DOHH2 (cell line): ENCODE data around the gene ZNF280A.

Source experiments
- H3F3A ChIP-seq: fragments of 200-600 bp; sonication (generic), shearing (Covaris generic); 2 replicates; pipeline ENCODE4 v1.6.0; 2016; ENCODE audit warnings: antibody characterized with exemption, mild to moderate bottlenecking; ENCODE audit not compliant: control insufficient read depth, insufficient read depth
- H3K27ac ChIP-seq: fragments of 200-600 bp; sonication (generic); 2 replicates; pipeline ENCODE4 v1.5.1; 2014; ENCODE audit warnings: low read depth, mild to moderate bottlenecking, low read length, moderate library complexity
- H3K27me3 ChIP-seq: fragments of 200-600 bp; sonication (generic); 2 replicates; pipeline ENCODE4 v1.6.1; 2014; ENCODE audit warnings: mild to moderate bottlenecking, low read length, mixed read lengths; ENCODE audit not compliant: control insufficient read depth
- H3K36me3 ChIP-seq: fragments of 200-600 bp; sonication (generic); 2 replicates; pipeline ENCODE4 v1.6.1; 2014; ENCODE audit warnings: mild to moderate bottlenecking, low read length, moderate library complexity, mixed read lengths; ENCODE audit not compliant: control insufficient read depth
- H3K4me1 ChIP-seq: fragments of 200-600 bp; sonication (generic); 2 replicates; pipeline ENCODE4 v1.6.1; 2014; ENCODE audit warnings: mild to moderate bottlenecking, low read length, mixed read lengths; ENCODE audit not compliant: control insufficient read depth
- H3K4me2 ChIP-seq: fragments of 200-600 bp; sonication (generic); 2 replicates; pipeline ENCODE4 v1.6.0; 2014; ENCODE audit warnings: mild to moderate bottlenecking, low read length, moderate library complexity
- H3K4me3 ChIP-seq: fragments of 200-600 bp; sonication (generic); 2 replicates; pipeline ENCODE4 v1.5.1; 2014; ENCODE audit warnings: mild to moderate bottlenecking, low read length, mixed read lengths
- H3K79me2 ChIP-seq: fragments of 200-600 bp; sonication (generic); 2 replicates; pipeline ENCODE4 v1.6.1; 2014; ENCODE audit warnings: mild to moderate bottlenecking, low read length, mixed read lengths; ENCODE audit not compliant: control insufficient read depth
- H3K9me2 ChIP-seq: fragments of 200-600 bp; sonication (generic); replicated peaks from 2 replicates; pipeline ENCODE4 v1.6.1; 2014; ENCODE audit warnings: mild to moderate bottlenecking, low read length, mixed read lengths; ENCODE audit not compliant: control insufficient read depth
- H3K9me3 ChIP-seq: fragments of 200-600 bp; sonication (generic); 2 replicates; pipeline ENCODE4 v1.6.1; 2014; ENCODE audit warnings: antibody characterized with exemption, low read length, mixed read lengths; ENCODE audit not compliant: control insufficient read depth, insufficient read depth
- H4K20me1 ChIP-seq: fragments of 200-600 bp; sonication (generic); 2 replicates; pipeline ENCODE4 v1.6.0; 2014; ENCODE audit warnings: low read depth, mild to moderate bottlenecking, antibody characterized with exemption, low read length, moderate library complexity; ENCODE audit not compliant: control insufficient read depth, insufficient read depth
- CTCF ChIP-seq: fragments of 200-600 bp; sonication (generic); IDR thresholded peaks from one replicate; pipeline ENCODE4 v1.5.1; 2014; ENCODE audit warnings: antibody characterized with exemption, mild to moderate bottlenecking, low read depth, low read length; ENCODE audit not compliant: poor library complexity, severe bottlenecking
- EZH2phosphoT487 ChIP-seq: fragments of 200-600 bp; sonication (generic); IDR thresholded peaks from 2 replicates; pipeline ENCODE4 v1.6.1; 2017; ENCODE audit warnings: borderline replicate concordance, mild to moderate bottlenecking, antibody characterized with exemption, low read length, moderate library complexity, mixed read lengths

ZNF280A gene

DNA sequence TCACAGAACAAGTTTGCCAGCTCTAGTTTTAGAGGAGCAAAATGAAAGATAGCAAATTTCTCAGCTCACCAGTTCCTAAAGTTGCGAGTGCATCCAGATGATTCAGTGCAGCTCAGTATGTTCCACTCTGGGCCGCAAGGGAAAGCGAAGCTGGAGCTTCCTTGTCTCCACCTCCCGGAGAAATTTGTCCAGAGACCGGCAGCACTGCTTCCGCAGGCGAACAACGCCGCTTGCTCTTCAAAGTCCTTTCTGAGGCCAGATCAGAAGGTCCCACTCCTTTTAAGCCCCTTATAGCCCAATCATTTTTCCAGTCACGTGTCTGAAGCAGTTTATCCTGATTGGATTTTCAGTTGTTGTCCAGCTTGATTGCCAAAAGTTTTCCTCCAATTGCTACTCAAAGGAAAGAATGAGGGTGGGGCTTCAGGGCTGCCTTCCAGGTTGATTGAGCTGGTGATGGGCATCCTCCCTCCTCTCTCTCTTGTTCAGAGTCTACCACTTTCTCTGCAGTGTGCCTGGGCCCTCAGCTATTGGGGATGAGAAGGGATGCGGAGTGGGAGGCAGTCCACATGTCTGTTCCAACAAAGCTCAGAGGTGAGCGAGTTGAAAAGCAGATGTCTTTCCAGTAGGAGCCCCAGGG lies at the start of gene ZNF280A:
TSS of gene ZNF280A (minus strand) at position 251 of the 637 bp plus-strand sequence. CDS start 4,640 bp downstream, outside the sequence.
- no peaks in the 10 kb centered on the region for H3F3A ChIP-seq
- H3K27me3 ChIP-seq, result no peaks in the 10 kb centered on the region
- H3K4me2 ChIP-seq, result peak within 1 kb of the TSS; percentile 75

DNA sequence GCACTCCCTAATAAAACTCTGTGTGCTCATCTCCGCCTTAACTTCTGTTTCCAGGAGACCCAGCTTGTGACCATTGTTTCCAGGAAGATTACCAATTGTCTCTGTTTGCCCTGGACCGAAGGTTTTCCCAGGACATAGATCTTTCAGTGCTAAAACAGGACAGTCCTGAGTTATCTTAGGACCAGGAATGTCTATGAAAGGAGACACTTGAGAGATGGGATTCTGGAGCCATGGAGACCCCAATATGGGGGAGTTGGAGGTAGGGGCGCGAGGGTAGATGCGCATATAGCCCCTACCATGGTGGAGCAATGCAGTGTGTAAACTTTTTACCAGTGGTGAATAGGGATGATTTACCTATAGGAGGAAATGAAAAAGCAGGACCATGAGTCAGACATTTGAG lies 49.1 kb upstream of the ZNF280A start:
- Histone ChIP-seq H3K9me3 (no peaks in the 10 kb centered on the region), H3K4me3 (no peak overlapping the region), H3K4me1 (no peaks in the 10 kb centered on the region), H3K27me3 (peaks cover 4% of the 10 kb centered on the region), H4K20me1 (no peaks in the 10 kb centered on the region), H3K9me2 (no peaks in the 10 kb centered on the region), H3K4me2 (no peak overlapping the region), H3K79me2 (no peaks in the 10 kb centered on the region), H3F3A (no peaks in the 10 kb centered on the region), H3K36me3 (no peaks in the 10 kb centered on the region), H3K27ac (no peak overlapping the region)
- no peak for TF ChIP-seq EZH2phosphoT487
- no peak for TF ChIP-seq CTCF

More for the DNA sequence above, at the start of gene ZNF280A:
- Histone ChIP-seq H3K4me3 (peak within 1 kb of the TSS; percentile 56), H4K20me1 (no peaks in the 10 kb centered on the region), H3K36me3 (no peaks in the 10 kb centered on the region), H3K27ac (peak within 1 kb of the TSS; percentile 58), H3K4me1 (peaks cover 44% of the 10 kb centered on the region), H3K9me2 (no peaks in the 10 kb centered on the region), H3K79me2 (no peaks in the 10 kb centered on the region), H3K9me3 (no peaks in the 10 kb centered on the region)
- TF ChIP-seq CTCF, result no peak
- TF ChIP-seq EZH2phosphoT487, result no peak

- Histone ChIP-seq H3K9me3 (no peaks in the 10 kb centered on the region), H3F3A (no peaks in the 10 kb centered on the region), H3K36me3 (no peaks in the 10 kb centered on the region), H3K27me3 (peaks cover 4% of the 10 kb centered on the region), H3K9me2 (no peaks in the 10 kb centered on the region), H3K4me1 (no peaks in the 10 kb centered on the region), H4K20me1 (no peaks in the 10 kb centered on the region), H3K27ac (no peak overlapping the region), H3K4me3 (no peak overlapping the region), H3K79me2 (no peaks in the 10 kb centered on the region), H3K4me2 (no peak overlapping the region)
- TF ChIP-seq CTCF, result no peak
- no peak for TF ChIP-seq EZH2phosphoT487
Measured at GRCh38 chr22:22565981-22566380, 45.9 kb upstream of the ZNF280A start.
